GM12872 (cell line): ENCODE results near the gene ACIN1.

ENCODE experiments used
- TF ChIP-seq, protein P1 (sequence below): IDR thresholded peaks from 3 replicates; pipeline ENCODE4 v1.5.1; 2011; ENCODE audit warnings: low read depth, mild to moderate bottlenecking, low read length, moderate library complexity; ENCODE audit not compliant: insufficient read depth

Gene ACIN1

DNA sequence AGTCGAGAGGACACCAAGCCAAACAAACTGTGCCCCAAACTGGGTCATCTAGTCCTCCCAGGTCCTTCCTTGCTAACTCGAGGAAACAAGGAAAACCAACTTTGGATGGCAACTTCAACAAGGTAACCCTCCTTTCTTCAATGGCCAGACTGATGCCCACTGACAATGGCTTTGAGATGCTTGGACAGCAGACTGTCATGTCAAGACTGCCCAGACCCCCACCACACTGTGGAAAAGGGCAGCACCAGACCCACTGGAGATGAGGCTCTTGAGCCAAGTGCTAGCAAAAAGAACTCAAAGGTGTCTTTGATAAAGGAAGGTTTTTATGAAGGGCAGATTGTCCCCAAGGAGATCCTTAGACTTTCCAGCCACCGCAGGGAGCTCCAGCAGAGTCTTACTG is 28.6 kb downstream of the ACIN1 start:
- TF ChIP-seq, protein P1, sequence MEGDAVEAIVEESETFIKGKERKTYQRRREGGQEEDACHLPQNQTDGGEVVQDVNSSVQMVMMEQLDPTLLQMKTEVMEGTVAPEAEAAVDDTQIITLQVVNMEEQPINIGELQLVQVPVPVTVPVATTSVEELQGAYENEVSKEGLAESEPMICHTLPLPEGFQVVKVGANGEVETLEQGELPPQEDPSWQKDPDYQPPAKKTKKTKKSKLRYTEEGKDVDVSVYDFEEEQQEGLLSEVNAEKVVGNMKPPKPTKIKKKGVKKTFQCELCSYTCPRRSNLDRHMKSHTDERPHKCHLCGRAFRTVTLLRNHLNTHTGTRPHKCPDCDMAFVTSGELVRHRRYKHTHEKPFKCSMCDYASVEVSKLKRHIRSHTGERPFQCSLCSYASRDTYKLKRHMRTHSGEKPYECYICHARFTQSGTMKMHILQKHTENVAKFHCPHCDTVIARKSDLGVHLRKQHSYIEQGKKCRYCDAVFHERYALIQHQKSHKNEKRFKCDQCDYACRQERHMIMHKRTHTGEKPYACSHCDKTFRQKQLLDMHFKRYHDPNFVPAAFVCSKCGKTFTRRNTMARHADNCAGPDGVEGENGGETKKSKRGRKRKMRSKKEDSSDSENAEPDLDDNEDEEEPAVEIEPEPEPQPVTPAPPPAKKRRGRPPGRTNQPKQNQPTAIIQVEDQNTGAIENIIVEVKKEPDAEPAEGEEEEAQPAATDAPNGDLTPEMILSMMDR: no peak

DNA sequence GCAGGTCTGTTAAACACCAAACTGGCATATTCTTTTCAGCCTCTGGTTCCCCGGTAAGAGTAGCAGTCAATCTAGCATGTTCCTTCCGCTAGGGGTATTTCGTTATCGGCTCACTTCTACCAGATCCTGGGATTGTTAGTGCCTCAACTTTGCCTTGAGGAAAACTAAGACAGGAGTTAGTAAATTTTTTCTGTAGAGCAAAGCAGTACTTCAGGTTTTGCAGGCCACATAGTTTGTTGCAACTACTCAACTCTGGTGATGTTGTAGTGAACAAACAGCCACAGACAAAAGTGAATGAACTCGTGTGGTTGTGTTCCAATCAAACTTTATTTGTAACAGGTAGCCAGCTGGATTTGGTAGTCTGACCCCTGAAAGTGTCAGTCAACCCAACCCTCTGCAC is 31.3 kb downstream of the ACIN1 start:
- TF ChIP-seq, protein P1: no peak

DNA sequence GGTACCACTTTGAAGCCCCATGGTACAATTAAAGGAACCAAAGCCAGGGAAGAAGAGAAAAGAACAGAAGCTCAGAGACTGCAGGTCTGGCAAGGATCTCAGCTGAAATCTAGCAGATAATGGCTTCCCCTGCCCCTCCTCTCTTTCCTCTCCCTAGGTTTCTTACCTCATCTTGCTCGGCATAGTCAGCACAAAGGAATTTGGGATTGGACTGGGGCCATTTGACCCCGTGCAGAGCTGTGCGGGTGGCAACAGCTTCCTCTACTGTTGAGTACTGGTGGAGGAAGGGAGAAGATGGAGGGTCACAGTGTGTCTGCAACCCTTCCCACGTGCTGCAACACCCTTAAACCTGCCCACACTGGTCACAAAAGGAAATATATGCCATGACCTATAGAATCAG is 32.9 kb downstream of the ACIN1 start:
- TF ChIP-seq, protein P1: no peak

DNA sequence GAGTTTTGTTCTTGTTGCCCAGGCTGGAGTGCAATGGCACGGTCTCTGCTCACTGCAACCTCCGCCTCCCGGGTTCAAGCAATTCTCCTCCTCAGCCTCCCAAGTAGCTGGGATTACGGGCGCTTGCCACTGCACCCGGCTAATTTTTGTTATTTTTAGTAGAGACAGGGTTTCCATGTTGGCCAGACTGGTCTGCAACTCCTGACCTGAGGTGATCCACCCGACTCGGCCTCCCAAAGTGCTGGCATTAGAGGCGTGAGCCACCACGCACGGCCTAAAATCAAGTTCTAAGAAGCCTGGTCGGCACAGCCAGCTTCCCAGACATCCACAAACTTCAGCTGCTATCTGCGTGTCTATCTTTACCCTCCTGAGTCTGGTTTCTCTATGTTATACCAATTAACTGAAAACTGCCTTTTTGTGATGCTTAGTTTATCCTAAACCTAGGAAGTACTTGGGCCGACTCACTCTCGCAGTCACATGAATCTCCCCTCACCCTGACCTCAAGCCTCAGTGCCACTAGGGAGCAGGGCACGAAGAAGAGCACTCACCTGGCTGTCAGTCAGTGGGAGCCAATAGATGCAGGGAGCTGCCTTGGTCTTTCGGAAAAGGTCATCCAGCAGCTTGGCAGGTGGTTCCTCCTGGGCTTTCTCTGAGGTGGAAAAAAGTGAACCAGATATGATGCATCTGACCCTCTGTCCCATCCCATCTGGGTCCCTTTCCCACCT is 34.2 kb downstream of the ACIN1 start:
- TF ChIP-seq, protein P1: no peak

DNA sequence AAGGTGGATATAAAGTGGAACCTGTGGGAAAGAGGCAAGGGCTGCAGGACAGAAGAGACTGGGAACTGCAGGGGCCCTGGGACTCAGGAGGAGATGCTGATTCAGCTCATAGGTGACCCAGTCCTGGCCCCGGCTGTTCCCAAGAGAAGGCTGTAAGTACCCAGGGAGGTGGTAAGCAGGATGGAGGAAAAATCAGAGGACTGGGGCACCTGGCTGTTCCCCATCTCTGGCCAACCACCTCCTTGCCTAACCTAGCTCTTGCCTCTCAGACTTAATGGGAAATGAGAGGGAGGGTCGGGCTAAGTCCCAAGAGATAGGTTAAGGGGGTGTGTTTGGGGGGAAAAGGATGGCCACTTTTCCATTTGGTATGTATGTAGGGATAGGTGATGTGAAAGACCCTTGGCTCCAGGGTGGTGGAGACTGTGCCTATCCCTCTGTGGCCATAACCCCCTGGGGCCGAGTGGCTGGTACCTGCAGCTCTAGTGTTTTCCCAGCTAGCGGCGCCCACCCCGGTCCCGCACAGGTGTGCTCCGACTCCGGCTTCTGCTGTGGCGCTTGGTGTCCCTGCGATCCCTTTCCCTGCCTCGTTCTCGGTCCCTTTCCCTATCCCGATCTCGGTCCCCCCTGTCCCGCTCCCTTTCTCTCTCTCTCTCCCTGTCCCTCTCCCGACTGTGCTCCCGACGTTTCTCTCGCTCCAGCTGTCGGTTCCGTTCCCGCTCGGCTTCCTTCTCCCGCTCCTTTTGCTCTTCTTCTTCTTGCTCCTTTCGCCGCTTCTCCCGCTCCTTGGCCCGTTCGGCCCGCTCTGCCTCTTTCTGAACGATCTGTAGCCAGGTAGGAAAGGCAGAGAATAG is 36.1 kb downstream of the ACIN1 start:
- TF ChIP-seq, protein P1: no peak

DNA sequence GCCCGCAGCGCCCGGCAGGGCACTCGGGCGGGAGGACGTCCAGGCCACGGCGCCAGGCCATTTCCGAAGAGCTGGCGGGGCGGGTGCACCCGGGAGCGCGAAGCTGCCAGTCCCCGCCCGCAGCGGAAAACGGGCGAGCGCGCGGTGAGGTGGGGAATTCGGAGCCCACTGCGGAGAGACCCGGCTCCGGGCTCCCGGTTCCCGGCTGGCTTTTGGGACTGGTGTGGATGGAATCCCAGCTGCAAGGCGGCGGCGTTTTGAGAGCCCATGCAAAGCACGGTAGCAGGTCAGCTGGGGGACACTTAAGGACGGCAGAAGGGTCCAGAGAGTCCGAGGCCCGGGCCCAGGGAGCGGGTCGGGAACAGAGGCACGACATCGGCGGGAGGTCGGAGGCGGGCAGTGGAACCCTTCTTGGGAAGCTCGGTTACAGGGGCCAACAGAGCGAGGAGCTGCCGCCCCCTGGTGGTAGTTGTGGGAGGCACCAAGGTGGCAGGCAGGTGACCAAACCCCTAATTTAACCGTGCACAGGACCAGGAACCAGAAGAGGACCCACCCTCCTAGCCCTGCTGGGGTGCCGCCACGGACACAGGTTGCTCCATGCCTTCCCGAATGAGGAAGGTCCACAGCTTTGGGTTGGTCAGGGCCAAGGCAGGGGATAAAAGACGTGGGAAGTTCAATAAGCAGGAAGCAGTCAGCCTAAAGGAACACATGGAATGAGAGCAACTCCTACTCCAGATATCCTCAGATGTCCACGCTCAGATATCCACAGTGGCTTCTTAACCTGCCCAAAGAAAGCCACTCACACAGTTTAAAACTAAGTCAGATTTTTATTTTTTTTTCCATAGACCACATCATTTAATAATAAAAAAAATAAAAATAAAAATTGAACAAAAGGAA is 36.9 kb downstream of the ACIN1 start:
- TF ChIP-seq, protein P1: peak; percentile 96
